ENCODE data around the gene TPPP3.

GRCh38 chr16:67392301-67393059, 818 bp downstream of the TPPP3 start:
- no peak for TF ChIP-seq CTCF (IDR thresholded peaks at IDR 0.05; ENCODE audit: low read depth, low read length)
- no peak for TF ChIP-seq EZH2phosphoT487 (IDR thresholded peaks at IDR 0.05; ENCODE audit: low read depth)
